GM23338 (cell line): ENCODE results near the gene MCTP2. TPM values are rescaled to one million over a fixed set of nuclear protein-coding genes. Genes with fewer than 3 reads are reported as not detected.

ENCODE experiments used
- ATAC-seq: fragments of 200-7000 bp; cut with Tn5 transposase; 3 replicates; pipeline ENCODE4 v1.9.1; 2020
- DNase-seq: peaks from one replicate; pipeline ENCODE4 v3.0.0-alpha.2; 2015; ENCODE audit warnings: low spot score
- H2AFZ ChIP-seq: fragments of 200-600 bp; sonication (generic); 2 replicates; pipeline ENCODE4 v1.8.0; 2016; ENCODE audit warnings: antibody characterized with exemption, mild to moderate bottlenecking, moderate library complexity
- H3F3A ChIP-seq: fragments of 200-600 bp; sonication (generic); replicated peaks from 2 replicates; pipeline ENCODE4 v1.8.0; 2017; ENCODE audit warnings: antibody characterized with exemption, mixed run types, low read depth
- H3K27ac ChIP-seq: fragments of 200-600 bp; sonication (generic); 2 replicates; pipeline ENCODE4 v1.6.1; 2016; ENCODE audit warnings: low read depth
- H3K27me3 ChIP-seq: fragments of 200-600 bp; sonication (generic); 2 replicates; pipeline ENCODE4 v1.8.0; 2016; ENCODE audit warnings: mild to moderate bottlenecking, mixed run types, moderate library complexity; ENCODE audit not compliant: insufficient read depth
- H3K36me3 ChIP-seq: fragments of 200-600 bp; sonication (generic); 2 replicates; pipeline ENCODE4 v1.8.0; 2016; ENCODE audit warnings: mild to moderate bottlenecking; ENCODE audit not compliant: insufficient read depth
- H3K4me1 ChIP-seq: fragments of 200-600 bp; sonication (generic); 2 replicates; pipeline ENCODE4 v1.8.0; 2016; ENCODE audit warnings: mild to moderate bottlenecking, moderate library complexity; ENCODE audit not compliant: insufficient read depth
- H3K4me2 ChIP-seq: fragments of 200-600 bp; sonication (generic); 2 replicates; pipeline ENCODE4 v1.7.1; 2017; ENCODE audit warnings: mixed run types
- H3K4me3 ChIP-seq: fragments of 200-600 bp; sonication (generic); 2 replicates; pipeline ENCODE4 v1.6.1; 2016; ENCODE audit warnings: mixed run types
- H3K79me2 ChIP-seq: fragments of 200-600 bp; sonication (generic); replicated peaks from 2 replicates; pipeline ENCODE4 v1.8.0; 2017; ENCODE audit warnings: mild to moderate bottlenecking; ENCODE audit not compliant: insufficient read depth
- H3K9me2 ChIP-seq: fragments of 200-600 bp; sonication (generic); 2 replicates; pipeline ENCODE4 v1.8.0; 2017; ENCODE audit not compliant: insufficient read depth
- H4K20me1 ChIP-seq: fragments of 200-600 bp; sonication (generic); replicated peaks from 2 replicates; pipeline ENCODE4 v1.8.0; 2017; ENCODE audit warnings: mild to moderate bottlenecking; ENCODE audit not compliant: insufficient read depth
- H3K27ac Mint-ChIP-seq: 2 replicates; pipeline ENCODE4 v1.8.0; 2020; ENCODE audit warnings: inconsistent platforms, mild to moderate bottlenecking, moderate library complexity, mixed read lengths
- H3K27me3 Mint-ChIP-seq: 3 replicates; pipeline ENCODE4 v1.8.0; 2022; ENCODE audit warnings: low read depth, mild to moderate bottlenecking, moderate library complexity, mixed read lengths, inconsistent platforms; ENCODE audit not compliant: insufficient read depth, poor library complexity
- H3K36me3 Mint-ChIP-seq: 3 replicates; pipeline ENCODE4 v1.8.0; 2021; ENCODE audit warnings: low read depth, mild to moderate bottlenecking, inconsistent platforms, moderate library complexity, mixed read lengths
- H3K4me1 Mint-ChIP-seq: 3 replicates; pipeline ENCODE4 v1.8.0; 2020; ENCODE audit warnings: mild to moderate bottlenecking, inconsistent platforms, mixed read lengths
- H3K4me3 Mint-ChIP-seq: 3 replicates; pipeline ENCODE4 v1.8.0; 2021; ENCODE audit warnings: moderate library complexity, mild to moderate bottlenecking, inconsistent platforms, mixed read lengths
- H3K9me3 Mint-ChIP-seq: 3 replicates; pipeline ENCODE4 v1.8.0; 2020; ENCODE audit warnings: moderate library complexity, mild to moderate bottlenecking, inconsistent platforms, mixed read lengths
- CREB1 ChIP-seq: fragments of 250-450 bp; sonication (Bioruptor Pico); IDR thresholded peaks from 2 replicates; pipeline ENCODE4 v1.5.0; 2020; ENCODE audit warnings: low read depth, mild to moderate bottlenecking, moderate library complexity
- CTCF ChIP-seq, 2 experiments: fragments of 200-600 bp in 1 of 2; sonication (generic) in 1 of 2; conservative IDR thresholded peaks; 2 replicates each; pipeline versions ENCODE4 v1.5.1 to v1.6.1; 2016 to 2017; ENCODE audit warnings: antibody characterized with exemption in 2 of 2, low read depth in 2 of 2, mild to moderate bottlenecking in 2 of 2, moderate library complexity in 1 of 2
- EZH2 ChIP-seq: fragments of 200-600 bp; sonication (generic); IDR thresholded peaks from one replicate; pipeline ENCODE4 v1.8.0; 2017; ENCODE audit warnings: antibody characterized with exemption, mild to moderate bottlenecking, low read depth; ENCODE audit not compliant: unreplicated experiment
- EZH2phosphoT487 ChIP-seq: fragments of 200-600 bp; sonication (generic); IDR thresholded peaks from one replicate; pipeline ENCODE4 v1.8.1; 2018; ENCODE audit warnings: antibody characterized with exemption; ENCODE audit not compliant: unreplicated experiment
- JUNB ChIP-seq: IDR thresholded peaks from one replicate; pipeline ENCODE4 v1.6.1; 2016; ENCODE audit warnings: antibody characterized with exemption; ENCODE audit not compliant: unreplicated experiment
- NANOG ChIP-seq: IDR thresholded peaks from 2 replicates; pipeline ENCODE4 v1.6.1; 2016; ENCODE audit warnings: antibody characterized with exemption, borderline replicate concordance
- POLR2AphosphoS5 ChIP-seq: IDR thresholded peaks from 2 replicates; pipeline ENCODE4 v1.6.1; 2016; ENCODE audit warnings: antibody characterized with exemption, low read depth
- STAT1 ChIP-seq: IDR thresholded peaks from one replicate; pipeline ENCODE4 v1.6.1; 2016; ENCODE audit warnings: antibody characterized with exemption; ENCODE audit not compliant: unreplicated experiment
- ZNF114 ChIP-seq: fragments of 250-450 bp; sonication (Bioruptor Pico); IDR thresholded peaks from 2 replicates; pipeline ENCODE4 v1.5.0; 2020; ENCODE audit warnings: mild to moderate bottlenecking, moderate library complexity
- ZNF331 ChIP-seq: fragments of 250-450 bp; sonication (Bioruptor Pico); IDR thresholded peaks from 2 replicates; pipeline ENCODE4 v1.5.0; 2020; ENCODE audit warnings: low read depth, mild to moderate bottlenecking, moderate library complexity
- ZNF462 ChIP-seq: fragments of 250-450 bp; sonication (Bioruptor Pico); IDR thresholded peaks from 2 replicates; pipeline ENCODE4 v1.5.0; 2020; ENCODE audit warnings: mild to moderate bottlenecking, moderate library complexity
- polyA plus RNA-seq: library from polyadenylated mRNA; unstranded; fragments of >200 nt; fragmentation: Nextera tagmentation; extraction: Ambion mirVana; gene quantifications from 2 replicates; pipeline ENCODE4 v1.2.1, GENCODE V29; 2016
- total RNA-seq: library from RNA; depleted of rRNA; stranded (reverse); fragments of >200 nt; shearing (Covaris generic); gene quantifications from 2 replicates; pipeline ENCODE4 v1.2.3, GENCODE V29; 2014
- TF ChIP-seq, protein P1 (sequence below): IDR thresholded peaks from 2 replicates; pipeline ENCODE4 v1.6.1; 2016; ENCODE audit warnings: antibody characterized with exemption
- TF ChIP-seq, protein P2 (sequence below): IDR thresholded peaks from one replicate; pipeline ENCODE4 v1.6.1; 2018; ENCODE audit warnings: antibody characterized with exemption; ENCODE audit not compliant: unreplicated experiment

Gene MCTP2
- total and polyA plus RNA-seq, 2 experiments from 2014 or later: 1.8 to 5.5 TPM

DNA sequence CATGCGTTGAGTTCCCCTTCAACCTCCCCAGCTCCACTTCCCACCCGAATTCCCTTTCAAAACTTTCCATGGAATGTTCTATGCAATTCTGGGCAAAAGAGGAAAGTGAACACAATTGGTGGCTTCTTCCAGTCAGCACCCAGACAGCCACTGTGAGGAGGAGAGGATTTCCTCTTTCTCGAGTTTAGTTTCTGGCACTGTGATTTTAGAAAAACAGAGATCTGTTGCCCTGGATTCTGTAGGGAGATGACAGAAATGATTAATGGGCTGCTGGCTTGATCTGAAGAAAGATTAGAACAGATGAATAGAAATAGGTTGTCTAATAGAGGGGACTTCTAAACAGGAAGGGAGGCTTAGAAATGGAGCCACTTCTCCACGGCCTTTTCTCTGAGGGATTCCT lies 172.0 kb downstream of the MCTP2 start:
- Mint-ChIP-seq H3K36me3 (no peaks in the 10 kb centered on the region; the same call in 2 of the 3 replicates), H3K9me3 (no peaks in the 10 kb centered on the region), H3K27ac (no peak overlapping the region), H3K27me3 (peaks cover 1% of the 10 kb centered on the region), H3K4me1 (peaks cover 22% of the 10 kb centered on the region), H3K4me3 (no peak overlapping the region)
- no peak for ATAC-seq
- H4K20me1 ChIP-seq: no peaks in the 10 kb centered on the region
- H3K79me2 ChIP-seq: no peaks in the 10 kb centered on the region
- no peaks in the 10 kb centered on the region for H3F3A ChIP-seq
- H2AFZ ChIP-seq: no peak overlapping the region
- H3K27ac ChIP-seq: no peak overlapping the region
- H3K4me2 ChIP-seq: no peak overlapping the region
- peaks cover 21% of the 10 kb centered on the region for H3K4me1 ChIP-seq
- H3K36me3 ChIP-seq: no peaks in the 10 kb centered on the region
- H3K9me2 ChIP-seq: peaks cover 6% of the 10 kb centered on the region; the same call in 1 of the 2 replicates
- H3K4me3 ChIP-seq: no peak overlapping the region
- no peak for DNase-seq
- TF ChIP-seq EZH2 (no peak), CREB1 (CRISPR knock-in tag) (no peak), EZH2phosphoT487 (no peak), ZNF462 (no peak), POLR2AphosphoS5 (no peak), STAT1 (no peak), JUNB (no peak), ZNF114 (CRISPR knock-in tag) (no peak), ZNF331 (CRISPR knock-in tag) (no peak), CTCF (conservative IDR thresholded peaks at IDR 0.05; ENCODE audit: low read depth in 2 of 2) (no peak), NANOG (no peak)
- TF ChIP-seq, protein P1, sequence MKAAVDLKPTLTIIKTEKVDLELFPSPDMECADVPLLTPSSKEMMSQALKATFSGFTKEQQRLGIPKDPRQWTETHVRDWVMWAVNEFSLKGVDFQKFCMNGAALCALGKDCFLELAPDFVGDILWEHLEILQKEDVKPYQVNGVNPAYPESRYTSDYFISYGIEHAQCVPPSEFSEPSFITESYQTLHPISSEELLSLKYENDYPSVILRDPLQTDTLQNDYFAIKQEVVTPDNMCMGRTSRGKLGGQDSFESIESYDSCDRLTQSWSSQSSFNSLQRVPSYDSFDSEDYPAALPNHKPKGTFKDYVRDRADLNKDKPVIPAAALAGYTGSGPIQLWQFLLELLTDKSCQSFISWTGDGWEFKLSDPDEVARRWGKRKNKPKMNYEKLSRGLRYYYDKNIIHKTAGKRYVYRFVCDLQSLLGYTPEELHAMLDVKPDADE: no peak
- TF ChIP-seq, protein P2, sequence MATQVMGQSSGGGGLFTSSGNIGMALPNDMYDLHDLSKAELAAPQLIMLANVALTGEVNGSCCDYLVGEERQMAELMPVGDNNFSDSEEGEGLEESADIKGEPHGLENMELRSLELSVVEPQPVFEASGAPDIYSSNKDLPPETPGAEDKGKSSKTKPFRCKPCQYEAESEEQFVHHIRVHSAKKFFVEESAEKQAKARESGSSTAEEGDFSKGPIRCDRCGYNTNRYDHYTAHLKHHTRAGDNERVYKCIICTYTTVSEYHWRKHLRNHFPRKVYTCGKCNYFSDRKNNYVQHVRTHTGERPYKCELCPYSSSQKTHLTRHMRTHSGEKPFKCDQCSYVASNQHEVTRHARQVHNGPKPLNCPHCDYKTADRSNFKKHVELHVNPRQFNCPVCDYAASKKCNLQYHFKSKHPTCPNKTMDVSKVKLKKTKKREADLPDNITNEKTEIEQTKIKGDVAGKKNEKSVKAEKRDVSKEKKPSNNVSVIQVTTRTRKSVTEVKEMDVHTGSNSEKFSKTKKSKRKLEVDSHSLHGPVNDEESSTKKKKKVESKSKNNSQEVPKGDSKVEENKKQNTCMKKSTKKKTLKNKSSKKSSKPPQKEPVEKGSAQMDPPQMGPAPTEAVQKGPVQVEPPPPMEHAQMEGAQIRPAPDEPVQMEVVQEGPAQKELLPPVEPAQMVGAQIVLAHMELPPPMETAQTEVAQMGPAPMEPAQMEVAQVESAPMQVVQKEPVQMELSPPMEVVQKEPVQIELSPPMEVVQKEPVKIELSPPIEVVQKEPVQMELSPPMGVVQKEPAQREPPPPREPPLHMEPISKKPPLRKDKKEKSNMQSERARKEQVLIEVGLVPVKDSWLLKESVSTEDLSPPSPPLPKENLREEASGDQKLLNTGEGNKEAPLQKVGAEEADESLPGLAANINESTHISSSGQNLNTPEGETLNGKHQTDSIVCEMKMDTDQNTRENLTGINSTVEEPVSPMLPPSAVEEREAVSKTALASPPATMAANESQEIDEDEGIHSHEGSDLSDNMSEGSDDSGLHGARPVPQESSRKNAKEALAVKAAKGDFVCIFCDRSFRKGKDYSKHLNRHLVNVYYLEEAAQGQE: no peak
- H3K27me3 ChIP-seq: no peaks in the 10 kb centered on the region
